GM12878 (cell line): ENCODE measurements around the gene HLTF.

ENCODE experiments used
- CBFB ChIP-seq: IDR thresholded peaks from 2 replicates; pipeline ENCODE4 v1.6.1; 2016; ENCODE audit warnings: antibody characterized with exemption, low read depth
- CTCF ChIP-seq, 3 experiments: IDR thresholded peaks in 2 of 3; conservative IDR thresholded peaks in 1 of 3; 2 replicates each; pipeline ENCODE4 v1.5.1; 2011; ENCODE audit warnings: low read depth in 3 of 3, low read length in 3 of 3, mild to moderate bottlenecking in 3 of 3, control low read depth in 2 of 3, moderate library complexity in 2 of 3, inconsistent platforms in 1 of 3, mixed read lengths in 1 of 3; ENCODE audit not compliant: control insufficient read depth in 2 of 3, insufficient read depth in 1 of 3; ENCODE audit errors: extremely low read depth in 1 of 3
- EZH2 ChIP-seq: IDR thresholded peaks from 2 replicates; pipeline ENCODE4 v1.6.1; 2012; ENCODE audit warnings: low read depth, mild to moderate bottlenecking, control low read depth, inconsistent platforms, low read length, borderline replicate concordance; ENCODE audit not compliant: control insufficient read depth
- POLR2A ChIP-seq: IDR thresholded peaks from 2 replicates; pipeline ENCODE4 v1.6.1; 2011; ENCODE audit warnings: low read depth, mild to moderate bottlenecking, low read length
- STAT3 ChIP-seq: IDR thresholded peaks from 2 replicates; pipeline ENCODE4 v1.6.1; 2011; ENCODE audit warnings: low read depth, low read length, improper control_type of control experiment
- ZNF274 ChIP-seq: IDR thresholded peaks from one replicate; pipeline ENCODE4 v1.8.0; 2011; ENCODE audit not compliant: insufficient read length, insufficient read depth

DNA sequence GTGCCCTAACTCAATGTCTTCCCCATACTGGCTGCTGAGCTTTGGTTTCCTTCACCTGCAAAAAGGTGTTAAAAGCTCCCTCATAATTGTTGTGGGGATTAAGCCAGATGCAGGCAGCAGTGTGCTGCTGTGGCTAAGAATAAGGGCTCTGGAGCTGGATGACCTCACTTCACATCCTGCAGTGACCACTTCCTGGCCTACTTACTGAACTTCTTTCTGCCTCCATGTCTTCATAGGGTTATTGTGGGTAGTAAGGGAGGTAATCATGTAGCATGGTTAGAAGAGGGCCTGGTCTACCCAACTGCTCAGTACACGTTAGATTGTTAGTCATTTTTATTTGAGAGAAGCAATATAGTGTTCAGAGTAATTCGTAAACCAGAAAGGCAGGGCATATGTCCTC, 76.6 kb downstream of the HLTF start:
- TF ChIP-seq STAT3 (no peak), EZH2 (no peak), CBFB (no peak), POLR2A (no peak), ZNF274 (no peak), CTCF (IDR thresholded peaks at IDR 0.05 in 2 of 3, conservative IDR thresholded peaks at IDR 0.05 in 1 of 3; ENCODE audit: control insufficient read depth in 2 of 3, extremely low read depth in 1 of 3, insufficient read depth in 1 of 3, low read depth in 3 of 3, low read length in 3 of 3) (no peak)
